Measurements from ENCODE around the gene PTPRK.

Gene PTPRK

GRCh38 chr6:128265706-128266105 is 254.7 kb downstream of the PTPRK start:
- Histone ChIP-seq H3K36me3 (ENCODE audit: control insufficient read depth, insufficient read depth, low read length) (no peaks in the 10 kb centered on the region), H3K9me3 (ENCODE audit: control insufficient read depth, insufficient read depth, low read length) (no peaks in the 10 kb centered on the region), H3K9ac (ENCODE audit: low read depth, low read length) (no peak overlapping the region), H3K27me3 (ENCODE audit: control insufficient read depth, insufficient read depth, low read length) (no peaks in the 10 kb centered on the region), H3K4me3 (ENCODE audit: low read depth, low read length) (no peak overlapping the region), H3K27ac (ENCODE audit: low read depth, low read length) (no peak overlapping the region), H3K4me1 (ENCODE audit: control insufficient read depth, insufficient read depth, low read length) (no peaks in the 10 kb centered on the region; the same call in 1 of the 2 replicates)

DNA sequence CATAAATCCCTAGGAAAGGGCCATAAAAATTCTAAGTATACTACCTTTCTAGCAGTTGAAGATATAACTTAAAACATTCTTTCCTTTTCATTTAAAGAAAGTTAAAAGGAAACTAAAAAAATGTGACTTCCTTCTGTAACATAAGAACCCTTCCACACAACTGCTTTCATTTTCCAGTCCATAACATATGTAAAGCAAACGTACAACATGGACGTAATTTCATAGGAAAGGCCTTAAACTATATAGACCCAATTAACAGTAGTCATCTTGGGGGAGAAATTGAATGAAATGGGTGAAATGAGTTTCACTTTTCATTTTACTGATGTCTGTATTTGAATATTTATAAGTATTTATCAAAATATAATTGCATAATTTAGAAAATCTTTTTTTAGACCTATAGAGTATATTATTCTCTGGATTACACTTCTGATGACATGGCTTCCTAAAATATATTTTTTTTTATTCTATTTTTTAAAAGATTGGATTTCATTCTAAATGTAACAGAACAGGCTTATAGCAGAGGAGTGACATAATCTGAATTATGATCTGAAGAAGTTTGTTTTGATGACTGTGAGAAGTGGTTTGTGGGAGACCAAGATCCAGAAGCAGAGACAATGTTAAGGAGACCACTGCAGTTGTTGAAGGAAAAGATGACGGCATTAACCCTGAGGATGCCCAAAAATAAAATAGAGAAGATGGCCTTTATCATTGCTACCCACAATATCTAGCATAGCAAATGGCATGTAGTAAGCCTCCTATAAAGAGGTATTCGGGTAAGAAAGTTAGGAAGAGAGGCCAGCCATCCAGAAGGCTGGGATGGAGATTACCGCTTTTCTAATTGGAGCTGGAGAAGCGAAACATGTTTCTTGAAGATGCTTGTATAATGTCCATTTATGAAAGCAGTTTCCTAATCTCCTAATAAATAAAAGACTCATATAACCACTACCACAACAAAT is 260.4 kb downstream of the PTPRK start:
- Histone ChIP-seq H3K9ac (ENCODE audit: low read depth, low read length) (no peak overlapping the region), H3K27ac (ENCODE audit: low read depth, low read length) (no peak overlapping the region), H3K4me1 (ENCODE audit: control insufficient read depth, insufficient read depth, low read length) (no peaks in the 10 kb centered on the region), H3K9me3 (ENCODE audit: control insufficient read depth, insufficient read depth, low read length) (no peaks in the 10 kb centered on the region), H3K4me3 (ENCODE audit: low read depth, low read length) (no peak overlapping the region), H3K36me3 (ENCODE audit: control insufficient read depth, insufficient read depth, low read length) (no peaks in the 10 kb centered on the region), H3K27me3 (ENCODE audit: control insufficient read depth, insufficient read depth, low read length) (no peaks in the 10 kb centered on the region)

- H3K4me3 ChIP-seq (ENCODE audit: low read depth, low read length), result no peak overlapping the region
- no peaks in the 10 kb centered on the region for H3K9me3 ChIP-seq (ENCODE audit: control insufficient read depth, insufficient read depth, low read length)
- no peaks in the 10 kb centered on the region for H3K27me3 ChIP-seq (ENCODE audit: control insufficient read depth, insufficient read depth, low read length)
- H3K36me3 ChIP-seq (ENCODE audit: control insufficient read depth, insufficient read depth, low read length), result no peaks in the 10 kb centered on the region
- H3K4me1 ChIP-seq (ENCODE audit: control insufficient read depth, insufficient read depth, low read length), result no peaks in the 10 kb centered on the region
- no peak overlapping the region for H3K9ac ChIP-seq (ENCODE audit: low read depth, low read length)
- no peak overlapping the region for H3K27ac ChIP-seq (ENCODE audit: low read depth, low read length)
Measured at GRCh38 chr6:128259029-128259724, 261.2 kb downstream of the PTPRK start.

DNA sequence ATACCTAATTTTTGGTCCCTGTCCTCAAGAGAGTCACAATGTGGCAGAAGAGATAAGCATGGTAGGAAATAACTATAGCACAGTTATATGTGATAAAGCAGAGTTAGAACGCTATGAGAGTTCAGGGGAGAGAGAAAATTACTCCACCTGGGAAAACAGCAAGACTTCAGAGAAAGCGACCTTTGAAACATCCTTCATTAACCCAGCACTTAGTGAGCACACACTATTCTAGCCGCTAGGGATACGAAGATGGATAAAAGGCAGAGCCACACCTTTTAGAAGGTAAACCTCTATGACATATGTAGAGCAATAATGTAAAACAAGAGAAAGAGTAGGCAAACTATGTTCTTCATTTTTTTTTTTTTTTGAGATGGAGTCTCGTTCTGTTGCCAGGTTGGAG is 264.3 kb downstream of the PTPRK start:
- Histone ChIP-seq H3K9ac (ENCODE audit: low read depth, low read length) (no peak overlapping the region), H3K36me3 (ENCODE audit: control insufficient read depth, insufficient read depth, low read length) (no peaks in the 10 kb centered on the region), H3K27me3 (ENCODE audit: control insufficient read depth, insufficient read depth, low read length) (no peaks in the 10 kb centered on the region), H3K4me3 (ENCODE audit: low read depth, low read length) (no peak overlapping the region), H3K27ac (ENCODE audit: low read depth, low read length) (no peak overlapping the region), H3K9me3 (ENCODE audit: control insufficient read depth, insufficient read depth, low read length) (no peaks in the 10 kb centered on the region), H3K4me1 (ENCODE audit: control insufficient read depth, insufficient read depth, low read length) (peaks cover 17% of the 10 kb centered on the region; the same call in 1 of the 2 replicates)

DNA sequence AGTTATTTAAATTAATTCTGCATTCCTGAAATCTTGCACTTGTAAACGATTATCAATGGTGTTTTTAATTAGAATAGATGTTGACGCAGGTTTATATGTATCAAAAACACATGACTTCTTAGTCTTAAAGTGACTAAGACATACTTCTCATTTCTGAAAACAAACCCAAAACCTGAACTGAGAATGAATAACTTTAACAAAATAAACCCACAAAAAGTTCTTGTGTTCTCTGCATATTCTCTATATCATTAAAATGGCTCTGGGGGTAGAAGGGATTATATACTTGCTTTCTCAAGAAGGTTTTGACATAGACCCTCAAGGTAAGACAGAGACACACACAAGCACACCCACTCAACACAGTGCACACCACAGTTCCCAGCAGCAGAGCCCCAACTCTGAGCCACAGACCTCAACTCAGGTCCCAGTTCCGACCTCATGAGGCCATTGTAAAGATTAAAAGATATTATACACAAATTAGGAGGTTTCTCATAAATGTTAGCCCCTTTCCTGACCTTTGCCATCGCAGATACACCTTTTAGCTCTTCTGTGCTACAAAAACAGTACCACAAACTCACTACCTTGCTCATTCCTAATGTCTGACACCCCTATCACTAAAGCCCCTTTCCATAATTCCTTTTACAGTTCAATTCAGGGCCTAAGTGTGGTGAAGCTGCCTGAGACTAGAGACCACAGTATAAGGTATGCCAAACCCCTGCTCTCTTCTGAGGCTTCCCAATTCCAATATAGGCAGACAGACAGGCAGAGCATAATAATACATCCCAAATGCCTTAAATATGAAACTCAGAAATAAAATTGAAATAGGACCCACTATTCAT is 267.8 kb downstream of the PTPRK start:
- H3K27ac ChIP-seq (ENCODE audit: low read depth, low read length), result no peak overlapping the region
- peaks cover 17% of the 10 kb centered on the region; the same call in 1 of the 2 replicates for H3K4me1 ChIP-seq (ENCODE audit: control insufficient read depth, insufficient read depth, low read length)
- H3K4me3 ChIP-seq (ENCODE audit: low read depth, low read length), result no peak overlapping the region
- no peak overlapping the region for H3K9ac ChIP-seq (ENCODE audit: low read depth, low read length)
- no peaks in the 10 kb centered on the region for H3K36me3 ChIP-seq (ENCODE audit: control insufficient read depth, insufficient read depth, low read length)
- H3K27me3 ChIP-seq (ENCODE audit: control insufficient read depth, insufficient read depth, low read length), result no peaks in the 10 kb centered on the region
- no peaks in the 10 kb centered on the region for H3K9me3 ChIP-seq (ENCODE audit: control insufficient read depth, insufficient read depth, low read length)

DNA sequence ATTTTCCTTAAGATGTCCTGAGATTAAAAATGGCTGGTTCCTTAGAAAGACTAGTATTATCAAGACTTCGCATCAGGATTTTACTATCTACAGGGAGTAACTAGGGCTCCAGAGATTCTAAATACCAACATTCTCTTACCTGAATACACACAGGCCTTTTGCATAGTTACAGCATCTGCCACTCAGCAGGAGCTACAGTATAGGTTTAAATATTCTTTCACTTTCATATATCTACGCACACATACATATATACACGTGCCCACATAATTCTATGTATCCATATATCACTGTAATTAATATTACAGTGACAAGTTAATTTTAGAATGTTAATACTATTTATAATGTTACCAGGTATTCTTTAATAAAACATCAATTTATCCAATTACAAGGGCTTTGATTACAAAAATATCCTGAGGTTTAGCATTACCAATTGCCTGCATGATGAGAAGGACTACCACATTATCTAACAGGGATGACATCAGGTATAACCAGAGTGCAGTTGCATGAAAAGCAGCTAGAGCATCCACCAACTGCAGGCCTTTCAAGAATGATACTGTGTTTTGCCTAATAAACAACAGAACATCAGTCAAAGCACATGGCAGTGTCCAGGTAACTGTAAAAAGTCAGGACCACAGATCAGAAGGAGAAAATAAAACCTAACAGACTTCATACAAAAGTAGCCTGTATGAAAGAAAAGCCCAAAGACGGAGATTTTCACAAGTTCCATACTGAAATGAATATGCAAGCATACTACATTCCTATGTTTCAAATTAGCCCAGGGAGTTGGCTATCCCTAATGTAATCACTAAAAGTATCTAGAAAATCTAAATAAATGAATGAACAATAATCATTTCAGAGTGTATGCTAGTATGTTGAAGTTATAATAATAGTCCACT is 268.7 kb downstream of the PTPRK start:
- Histone ChIP-seq H3K9ac (ENCODE audit: low read depth, low read length) (no peak overlapping the region), H3K9me3 (ENCODE audit: control insufficient read depth, insufficient read depth, low read length) (no peaks in the 10 kb centered on the region), H3K4me3 (ENCODE audit: low read depth, low read length) (no peak overlapping the region), H3K4me1 (ENCODE audit: control insufficient read depth, insufficient read depth, low read length) (peaks cover 17% of the 10 kb centered on the region; the same call in 1 of the 2 replicates), H3K27me3 (ENCODE audit: control insufficient read depth, insufficient read depth, low read length) (no peaks in the 10 kb centered on the region), H3K27ac (ENCODE audit: low read depth, low read length) (no peak overlapping the region), H3K36me3 (ENCODE audit: control insufficient read depth, insufficient read depth, low read length) (no peaks in the 10 kb centered on the region)

DNA sequence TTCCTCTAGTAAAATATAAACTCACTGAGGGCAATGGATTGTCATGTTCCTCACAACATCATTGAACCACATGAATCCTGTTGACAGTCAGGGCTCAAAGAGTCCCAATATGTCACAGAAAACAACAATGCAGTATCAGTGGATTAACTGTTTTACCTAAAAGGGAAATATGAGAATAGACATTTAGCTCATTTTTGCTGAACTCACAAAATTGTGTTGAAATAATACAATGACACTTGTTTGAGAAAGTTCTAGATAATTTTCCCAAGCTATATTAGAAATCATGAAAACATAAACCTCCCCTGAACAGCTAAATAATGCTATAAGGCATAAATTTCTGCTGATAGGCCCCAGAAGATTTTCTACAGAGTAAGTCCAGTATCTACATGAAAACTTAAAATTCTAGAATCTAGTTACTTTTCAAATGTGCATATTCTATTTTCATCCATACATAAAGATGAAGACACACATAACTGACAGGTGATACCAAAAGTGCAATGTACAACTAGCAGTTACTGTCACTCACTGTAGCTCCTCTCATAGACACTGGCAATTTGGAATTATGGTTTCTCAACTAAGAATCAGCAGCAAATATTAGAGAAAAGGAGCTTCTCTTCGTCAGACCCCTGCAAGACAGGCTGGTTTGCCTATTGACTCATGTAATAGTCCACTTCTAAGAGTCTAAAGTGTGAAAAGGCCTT is 269.9 kb downstream of the PTPRK start:
- Histone ChIP-seq H3K27ac (ENCODE audit: low read depth, low read length) (no peak overlapping the region), H3K36me3 (ENCODE audit: control insufficient read depth, insufficient read depth, low read length) (no peaks in the 10 kb centered on the region), H3K4me3 (ENCODE audit: low read depth, low read length) (no peak overlapping the region), H3K9ac (ENCODE audit: low read depth, low read length) (no peak overlapping the region), H3K4me1 (ENCODE audit: control insufficient read depth, insufficient read depth, low read length) (peaks cover 17% of the 10 kb centered on the region; the same call in 1 of the 2 replicates), H3K9me3 (ENCODE audit: control insufficient read depth, insufficient read depth, low read length) (no peaks in the 10 kb centered on the region), H3K27me3 (ENCODE audit: control insufficient read depth, insufficient read depth, low read length) (no peaks in the 10 kb centered on the region)

- no peak overlapping the region for H3K27ac ChIP-seq (ENCODE audit: low read depth, low read length)
- H3K4me3 ChIP-seq (ENCODE audit: low read depth, low read length), result no peak overlapping the region
- no peaks in the 10 kb centered on the region for H3K9me3 ChIP-seq (ENCODE audit: control insufficient read depth, insufficient read depth, low read length)
- H3K9ac ChIP-seq (ENCODE audit: low read depth, low read length), result no peak overlapping the region
- H3K4me1 ChIP-seq (ENCODE audit: control insufficient read depth, insufficient read depth, low read length), result peaks cover 17% of the 10 kb centered on the region; the same call in 1 of the 2 replicates
- H3K36me3 ChIP-seq (ENCODE audit: control insufficient read depth, insufficient read depth, low read length), result no peaks in the 10 kb centered on the region
- H3K27me3 ChIP-seq (ENCODE audit: control insufficient read depth, insufficient read depth, low read length), result no peaks in the 10 kb centered on the region
Measured at GRCh38 chr6:128249429-128249828, 271.0 kb downstream of the PTPRK start.

- no peak overlapping the region for H3K4me3 ChIP-seq (ENCODE audit: low read depth, low read length)
- H3K27ac ChIP-seq (ENCODE audit: low read depth, low read length), result no peak overlapping the region
- peaks cover 5% of the 10 kb centered on the region; the same call in 1 of the 2 replicates for H3K4me1 ChIP-seq (ENCODE audit: control insufficient read depth, insufficient read depth, low read length)
- 0 out of 2 replicates have a peak, but pooled peaks cover 3% of the 10 kb centered on the region for H3K36me3 ChIP-seq (ENCODE audit: control insufficient read depth, insufficient read depth, low read length)
- no peaks in the 10 kb centered on the region for H3K9me3 ChIP-seq (ENCODE audit: control insufficient read depth, insufficient read depth, low read length)
- H3K27me3 ChIP-seq (ENCODE audit: control insufficient read depth, insufficient read depth, low read length), result no peaks in the 10 kb centered on the region
- H3K9ac ChIP-seq (ENCODE audit: low read depth, low read length), result no peak overlapping the region
Measured at GRCh38 chr6:128246472-128247260, 273.7 kb downstream of the PTPRK start.
